OCI-LY1 (cell line): ENCODE measurements around the gene SUPT3H.

ENCODE experiments used
- EZH2 ChIP-seq: fragments of 200-600 bp; sonication (generic), shearing (Covaris generic); IDR thresholded peaks from 2 replicates; pipeline ENCODE4 v1.8.0; 2017; ENCODE audit warnings: borderline replicate concordance, mixed run types, mild to moderate bottlenecking, antibody characterized with exemption, low read length, moderate library complexity, mixed read lengths
- TF ChIP-seq, protein P1 (sequence below): fragments of 200-600 bp; sonication (generic), shearing (Covaris generic); IDR thresholded peaks from 2 replicates; pipeline ENCODE4 v1.5.1; 2017; ENCODE audit warnings: mild to moderate bottlenecking, antibody characterized with exemption, low read length, moderate library complexity, mixed read lengths

GRCh38 chr6:45012687-45013086 lies 365.0 kb downstream of the SUPT3H start:
- TF ChIP-seq, protein P1, sequence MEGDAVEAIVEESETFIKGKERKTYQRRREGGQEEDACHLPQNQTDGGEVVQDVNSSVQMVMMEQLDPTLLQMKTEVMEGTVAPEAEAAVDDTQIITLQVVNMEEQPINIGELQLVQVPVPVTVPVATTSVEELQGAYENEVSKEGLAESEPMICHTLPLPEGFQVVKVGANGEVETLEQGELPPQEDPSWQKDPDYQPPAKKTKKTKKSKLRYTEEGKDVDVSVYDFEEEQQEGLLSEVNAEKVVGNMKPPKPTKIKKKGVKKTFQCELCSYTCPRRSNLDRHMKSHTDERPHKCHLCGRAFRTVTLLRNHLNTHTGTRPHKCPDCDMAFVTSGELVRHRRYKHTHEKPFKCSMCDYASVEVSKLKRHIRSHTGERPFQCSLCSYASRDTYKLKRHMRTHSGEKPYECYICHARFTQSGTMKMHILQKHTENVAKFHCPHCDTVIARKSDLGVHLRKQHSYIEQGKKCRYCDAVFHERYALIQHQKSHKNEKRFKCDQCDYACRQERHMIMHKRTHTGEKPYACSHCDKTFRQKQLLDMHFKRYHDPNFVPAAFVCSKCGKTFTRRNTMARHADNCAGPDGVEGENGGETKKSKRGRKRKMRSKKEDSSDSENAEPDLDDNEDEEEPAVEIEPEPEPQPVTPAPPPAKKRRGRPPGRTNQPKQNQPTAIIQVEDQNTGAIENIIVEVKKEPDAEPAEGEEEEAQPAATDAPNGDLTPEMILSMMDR: no peak
- no peak for TF ChIP-seq EZH2
